Sigmoid colon (tissue), 7 donors: ENCODE results near the gene ARHGEF17. TPM values are rescaled to one million over a fixed set of nuclear protein-coding genes. Genes with fewer than 3 reads are reported as not detected.

ENCODE experiments used
- DNase-seq: peaks from one replicate; pipeline ENCODE4 v3.0.0-alpha.2; 2019
- H3K27ac ChIP-seq, 4 donors: fragments of 200-600 bp; sonication (generic); one replicate each; pipeline ENCODE4 v1.5.1; 2016 to 2019; ENCODE audit warnings: mild to moderate bottlenecking in 1 of 4
- H3K27me3 ChIP-seq, 3 donors: fragments of 200-600 bp; sonication (generic); one replicate each; pipeline ENCODE4 v1.5.1; 2019; ENCODE audit warnings: mild to moderate bottlenecking in 1 of 3
- H3K36me3 ChIP-seq, 4 donors: fragments of 200-600 bp; sonication (generic); one replicate each; pipeline ENCODE4 v1.5.1; 2016 to 2019
- H3K4me1 ChIP-seq, 4 donors: fragments of 200-600 bp; sonication (generic); one replicate each; pipeline ENCODE4 v1.5.1; 2017 to 2019
- H3K4me3 ChIP-seq, 4 donors: fragments of 200-600 bp; sonication (generic); one replicate each; pipeline ENCODE4 v1.5.1; 2017 to 2019; ENCODE audit warnings: mild to moderate bottlenecking in 2 of 4, moderate library complexity in 1 of 4
- H3K9me3 ChIP-seq, 4 donors: fragments of 200-600 bp in 3 of 4; sonication (generic) in 3 of 4; one replicate each; pipeline versions ENCODE4 v1.5.1 to v1.6.1; 2013 to 2019
- CTCF ChIP-seq, 4 experiments: fragments of 450-650 bp in 3 of 4; fragments of 200-600 bp in 1 of 4; IDR thresholded peaks; one replicate each; pipeline ENCODE4 v1.5.1; 2016 to 2019; ENCODE audit warnings: antibody characterized with exemption in 4 of 4, mild to moderate bottlenecking in 3 of 4, moderate library complexity in 2 of 4
- EP300 ChIP-seq, 4 donors: sonication (generic); formaldehyde crosslinking; IDR thresholded peaks; one replicate each; pipeline ENCODE4 v1.6.1; 2017; ENCODE audit warnings: antibody characterized with exemption in 4 of 4
- POLR2A ChIP-seq, 2 donors: fragments of 450-650 bp; IDR thresholded peaks; one replicate each; pipeline ENCODE4 v1.6.1; 2016; ENCODE audit warnings: antibody characterized with exemption in 2 of 2, mild to moderate bottlenecking in 2 of 2, moderate library complexity in 2 of 2
- POLR2AphosphoS5 ChIP-seq, 4 donors: sonication (generic); formaldehyde crosslinking; IDR thresholded peaks; one replicate each; pipeline ENCODE4 v1.6.1; 2017; ENCODE audit warnings: antibody characterized with exemption in 4 of 4
- WGBS, 2 donors: extraction: QIAGEN DNeasy Blood & Tissue Kit; methylation state at CpG; one replicate each; pipeline ENCODE4 v1.1.7; 2013; 5-methylcytosine and 5-hydroxymethylcytosine counted together
- intact Hi-C: fragments of 100-400 bp; cut with DNase I; formaldehyde crosslinking; loops from one replicate; pipeline ENCODE4 v1.15.1; 2023
- polyA plus RNA-seq, 3 donors: library from polyadenylated mRNA; stranded (reverse); fragments of 200-250 nt; gene quantifications; one replicate each; pipeline ENCODE4 v1.2.3, GENCODE V29; 2013
- total RNA-seq, 4 donors: library from RNA; depleted of rRNA; stranded (reverse); fragments of >200 nt; gene quantifications; one replicate each; pipeline ENCODE4 v1.1.0, GENCODE V29; 2016
- donor health status: healthy with polysubstance abuse.
- donor health status: Bipolar disorder and iron deficiency.
- donor health status: healthy.

Gene ARHGEF17
- total and polyA plus RNA-seq, 7 donors: 1.8 to 104 (median 38.2) TPM

DNA sequence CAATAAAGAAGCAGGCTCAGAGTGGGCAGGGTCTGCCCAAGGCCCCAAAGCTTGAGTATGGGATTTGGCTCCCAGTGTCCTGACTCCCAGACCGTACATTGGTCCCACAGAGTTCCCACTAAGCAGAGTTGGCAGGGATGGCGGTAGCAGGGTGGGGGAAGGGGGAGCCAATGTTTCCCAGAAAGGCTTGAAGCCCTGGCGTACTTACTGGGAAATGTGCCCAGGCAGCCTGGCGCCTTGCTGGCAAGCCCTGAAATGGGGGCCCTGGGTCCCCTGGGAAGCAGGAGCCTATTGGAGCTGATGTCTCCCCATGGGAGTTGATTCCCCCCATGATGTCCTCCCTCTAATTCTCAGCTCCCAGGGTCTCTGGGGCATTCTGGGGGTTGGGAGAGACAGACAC, 9.3 kb downstream of the ARHGEF17 start:
- Histone ChIP-seq H3K36me3 (no peaks in the 10 kb centered on the region), H3K27me3 (no peaks in the 10 kb centered on the region), H3K27ac (peak overlapping the region; percentile 94 to 100 (median 98)), H3K9me3 (no peaks in the 10 kb centered on the region), H3K4me1 (peaks cover 3 to 100% (median 99%) of the 10 kb centered on the region in 4 donors), H3K4me3 (peak overlapping the region in 1 of 4 donors; percentile 14)
- intact Hi-C loops: no loop called here
- no peak for TF ChIP-seq POLR2A (IDR thresholded peaks at IDR 0.05)
- peak; percentile 33 to 71 (median 70) for TF ChIP-seq POLR2AphosphoS5 (IDR thresholded peaks at IDR 0.05)
- peak in 2 of 4 donors; percentile 35 to 61 for TF ChIP-seq EP300 (IDR thresholded peaks at IDR 0.05)
- DNase-seq: peak; percentile 93
- 79 to 89% methylated on average over 4 of the region's 4 CpGs for WGBS, 2 donors

DNA sequence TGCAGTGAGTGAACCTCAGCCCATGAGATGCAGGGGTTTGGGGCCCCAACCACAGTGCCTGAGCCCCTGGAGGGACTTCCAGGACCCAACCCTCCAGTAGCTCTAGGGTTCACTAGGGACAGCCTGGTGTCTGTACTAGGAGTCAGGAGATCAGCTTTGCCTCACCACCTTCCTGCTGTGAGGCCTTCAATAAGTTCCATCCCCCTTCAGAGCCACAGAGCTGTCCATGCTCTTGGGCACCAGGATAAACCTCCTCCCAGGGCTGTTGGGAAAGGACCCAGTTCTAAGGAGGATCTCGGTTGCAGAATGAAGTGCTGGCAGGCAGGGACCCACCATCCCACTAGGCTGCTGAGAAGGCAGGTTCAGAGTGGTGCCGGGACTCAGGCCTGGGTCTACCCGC, 9.7 kb downstream of the ARHGEF17 start:
- Histone ChIP-seq H3K36me3 (no peaks in the 10 kb centered on the region), H3K27ac (peak overlapping the region; percentile 94 to 100 (median 98)), H3K27me3 (no peaks in the 10 kb centered on the region), H3K4me1 (peaks cover 3 to 100% (median 100%) of the 10 kb centered on the region in 4 donors), H3K4me3 (no peak overlapping the region), H3K9me3 (no peaks in the 10 kb centered on the region)
- intact Hi-C loops: no loop called here
- DNase-seq: peak; percentile 67
- WGBS, 2 donors: 79 to 90% methylated on average over 3 of the region's 3 CpGs
- TF ChIP-seq POLR2A (IDR thresholded peaks at IDR 0.05) (no peak), CTCF (IDR thresholded peaks at IDR 0.05) (no peak), POLR2AphosphoS5 (IDR thresholded peaks at IDR 0.05) (no peak), EP300 (IDR thresholded peaks at IDR 0.05) (no peak)

- no peaks in the 10 kb centered on the region for H3K36me3 ChIP-seq
- H3K4me3 ChIP-seq: no peak overlapping the region
- H3K27me3 ChIP-seq: no peaks in the 10 kb centered on the region
- no peak for TF ChIP-seq POLR2AphosphoS5 (IDR thresholded peaks at IDR 0.05)
- TF ChIP-seq CTCF (IDR thresholded peaks at IDR 0.05): no peak
- no peak for TF ChIP-seq EP300 (IDR thresholded peaks at IDR 0.05)
- TF ChIP-seq POLR2A (IDR thresholded peaks at IDR 0.05): no peak
- peak overlapping the region; percentile 94 to 100 (median 98) for H3K27ac ChIP-seq
- 71 to 84% methylated on average over 8 of the region's 8 CpGs for WGBS, 2 donors
- peak; percentile 71 for DNase-seq
- intact Hi-C loops: no loop called here
- peaks cover 3 to 100% (median 100%) of the 10 kb centered on the region in 4 donors for H3K4me1 ChIP-seq
- no peaks in the 10 kb centered on the region for H3K9me3 ChIP-seq
These were observed 10.5 kb downstream of the ARHGEF17 start for GRCh38 chr11:73318501-73319011.

GRCh38 chr11:73320763-73321603, 12.9 kb downstream of the ARHGEF17 start:
- H3K4me3 ChIP-seq: no peak overlapping the region
- peaks cover 3 to 100% (median 100%) of the 10 kb centered on the region in 4 donors for H3K4me1 ChIP-seq
- TF ChIP-seq POLR2AphosphoS5 (IDR thresholded peaks at IDR 0.05) (no peak), EP300 (IDR thresholded peaks at IDR 0.05) (no peak), POLR2A (IDR thresholded peaks at IDR 0.05) (no peak), CTCF (IDR thresholded peaks at IDR 0.05) (no peak)
- WGBS, 2 donors: 57 to 75% methylated on average over 10 of the region's 10 CpGs
- no peaks in the 10 kb centered on the region for H3K9me3 ChIP-seq
- DNase-seq: peak; percentile 84
- peak overlapping the region; percentile 94 to 100 (median 98) for H3K27ac ChIP-seq
- no peaks in the 10 kb centered on the region for H3K27me3 ChIP-seq
- intact Hi-C loops: no loop called here
- no peaks in the 10 kb centered on the region for H3K36me3 ChIP-seq
